Osteoblast (primary cell): ENCODE measurements around the gene EQTN. TPM values are rescaled to one million over a fixed set of nuclear protein-coding genes. Genes with fewer than 3 reads are reported as not detected.
A peak's percentile ranks its signal among the peaks of the same experiment; 100 is the strongest.

Experiments
- DNase-seq: peaks from one replicate; pipeline ENCODE4 v3.0.0; 2011; ENCODE audit warnings: low spot score, mixed read lengths; ENCODE audit not compliant: insufficient read length; ENCODE audit errors: missing footprints
- H2AFZ ChIP-seq: 2 replicates; pipeline ENCODE4 v1.6.0; 2011; ENCODE audit warnings: mild to moderate bottlenecking, low read length
- H3K27ac ChIP-seq: 2 replicates; pipeline ENCODE4 v1.5.1; 2011; ENCODE audit warnings: mild to moderate bottlenecking, low read depth, low read length, moderate library complexity
- H3K27me3 ChIP-seq: 2 replicates; pipeline ENCODE4 v1.6.0; 2012; ENCODE audit warnings: mild to moderate bottlenecking, control low read depth, inconsistent platforms, low read length, moderate library complexity; ENCODE audit not compliant: insufficient read depth
- H3K36me3 ChIP-seq: 2 replicates; pipeline ENCODE4 v1.5.1; 2011; ENCODE audit warnings: mild to moderate bottlenecking, low read length, control low read depth, moderate library complexity; ENCODE audit not compliant: insufficient read depth
- H3K4me1 ChIP-seq: 2 replicates; pipeline ENCODE4 v1.5.1; 2011; ENCODE audit warnings: mild to moderate bottlenecking, low read length, control low read depth, moderate library complexity; ENCODE audit not compliant: insufficient read depth
- H3K4me2 ChIP-seq: 2 replicates; pipeline ENCODE4 v1.6.0; 2011; ENCODE audit warnings: mild to moderate bottlenecking, low read length; ENCODE audit not compliant: insufficient read depth
- H3K4me3 ChIP-seq: fragments of 200-600 bp; sonication (generic); 3 replicates; pipeline ENCODE4 v1.5.1; 2012; ENCODE audit warnings: mild to moderate bottlenecking, low read length, inconsistent platforms; ENCODE audit not compliant: insufficient read depth
- H3K79me2 ChIP-seq: 2 replicates; pipeline ENCODE4 v1.6.0; 2012; ENCODE audit warnings: mild to moderate bottlenecking, low read length, control low read depth, inconsistent platforms; ENCODE audit not compliant: insufficient read depth
- H3K9me3 ChIP-seq: 2 replicates; pipeline ENCODE4 v1.5.1; 2011; ENCODE audit warnings: low read depth, low read length, control low read depth
- H4K20me1 ChIP-seq: 2 replicates; pipeline ENCODE4 v1.6.0; 2012; ENCODE audit warnings: mild to moderate bottlenecking, low read length, control low read depth; ENCODE audit not compliant: insufficient read depth
- total RNA-seq: library from RNA; depleted of rRNA; stranded (reverse); fragments of >200 nt; gene quantifications from 2 replicates; pipeline ENCODE4 v1.2.3, GENCODE V29; 2012
- TF ChIP-seq, protein P1 (sequence below): IDR thresholded peaks from 2 replicates; pipeline ENCODE4 v1.5.1; 2011; ENCODE audit warnings: mild to moderate bottlenecking, low read depth, low read length, moderate library complexity; ENCODE audit errors: extremely low read depth

EQTN gene
- total RNA-seq, result not detected in 2 replicates

DNA sequence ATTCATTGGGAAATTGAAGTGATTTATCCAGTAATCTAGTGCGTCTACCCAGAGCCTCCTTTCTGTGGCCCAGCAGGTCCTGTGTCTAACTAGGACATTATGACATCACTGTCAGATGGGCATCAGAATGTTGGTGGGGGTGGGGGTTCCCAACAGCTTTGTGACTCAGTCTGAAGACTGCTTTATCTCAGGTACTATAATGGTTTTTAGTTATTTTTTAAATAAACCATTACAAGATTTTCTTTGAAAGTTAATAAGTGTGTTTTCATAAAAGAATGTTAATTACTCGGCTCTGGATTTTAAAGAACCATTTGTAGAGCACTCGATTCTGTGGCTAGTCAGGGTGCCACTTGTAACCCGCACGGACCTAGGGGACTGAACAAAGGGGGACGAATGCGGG lies at the start of gene EQTN:
TSS of gene EQTN (minus strand) at position 101 of the 400 bp plus-strand sequence. CDS start at position 6, 95 bp downstream.
- no peaks in the 10 kb centered on the region for H3K9me3 ChIP-seq
- H4K20me1 ChIP-seq, result no peaks in the 10 kb centered on the region
- no peaks in the 10 kb centered on the region for H3K79me2 ChIP-seq
- no peak within 1 kb of the TSS for H3K4me2 ChIP-seq
- H3K4me3 ChIP-seq, result no peak within 1 kb of the TSS
- H2AFZ ChIP-seq, result no peak within 1 kb of the TSS
- no peak within 1 kb of the TSS for H3K27ac ChIP-seq
- TF ChIP-seq, protein P1, sequence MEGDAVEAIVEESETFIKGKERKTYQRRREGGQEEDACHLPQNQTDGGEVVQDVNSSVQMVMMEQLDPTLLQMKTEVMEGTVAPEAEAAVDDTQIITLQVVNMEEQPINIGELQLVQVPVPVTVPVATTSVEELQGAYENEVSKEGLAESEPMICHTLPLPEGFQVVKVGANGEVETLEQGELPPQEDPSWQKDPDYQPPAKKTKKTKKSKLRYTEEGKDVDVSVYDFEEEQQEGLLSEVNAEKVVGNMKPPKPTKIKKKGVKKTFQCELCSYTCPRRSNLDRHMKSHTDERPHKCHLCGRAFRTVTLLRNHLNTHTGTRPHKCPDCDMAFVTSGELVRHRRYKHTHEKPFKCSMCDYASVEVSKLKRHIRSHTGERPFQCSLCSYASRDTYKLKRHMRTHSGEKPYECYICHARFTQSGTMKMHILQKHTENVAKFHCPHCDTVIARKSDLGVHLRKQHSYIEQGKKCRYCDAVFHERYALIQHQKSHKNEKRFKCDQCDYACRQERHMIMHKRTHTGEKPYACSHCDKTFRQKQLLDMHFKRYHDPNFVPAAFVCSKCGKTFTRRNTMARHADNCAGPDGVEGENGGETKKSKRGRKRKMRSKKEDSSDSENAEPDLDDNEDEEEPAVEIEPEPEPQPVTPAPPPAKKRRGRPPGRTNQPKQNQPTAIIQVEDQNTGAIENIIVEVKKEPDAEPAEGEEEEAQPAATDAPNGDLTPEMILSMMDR, result no peak
- peaks cover 10% of the 10 kb centered on the region for H3K27me3 ChIP-seq
- no peaks in the 10 kb centered on the region for H3K4me1 ChIP-seq
- no peak for DNase-seq
- no peaks in the 10 kb centered on the region for H3K36me3 ChIP-seq

DNA sequence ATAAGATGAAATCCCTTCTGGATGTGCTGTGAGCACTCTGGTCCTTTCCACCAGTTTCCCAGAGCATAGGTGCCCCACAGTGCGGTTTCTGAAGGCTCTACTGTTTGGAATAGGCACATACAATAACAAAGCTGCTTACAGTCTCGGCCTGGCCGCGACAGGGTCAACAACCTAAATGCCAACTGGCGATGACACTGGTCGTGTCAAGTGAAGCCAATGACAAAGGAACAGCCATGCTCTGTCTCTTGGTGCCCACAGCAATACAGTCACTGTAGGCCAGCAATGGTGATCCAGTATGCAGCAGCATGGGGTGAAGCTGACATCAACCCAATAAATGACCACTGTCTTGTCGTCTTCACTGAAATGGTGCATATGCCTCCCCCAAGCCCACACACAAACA lies 47.8 kb upstream of the EQTN start:
- H3K79me2 ChIP-seq, result no peaks in the 10 kb centered on the region
- H2AFZ ChIP-seq, result no peak overlapping the region
- H3K27me3 ChIP-seq, result no peaks in the 10 kb centered on the region
- no peak for DNase-seq
- H3K27ac ChIP-seq, result no peak overlapping the region
- H3K4me3 ChIP-seq, result no peak overlapping the region
- TF ChIP-seq, protein P1, result no peak
- H4K20me1 ChIP-seq, result no peaks in the 10 kb centered on the region
- no peak overlapping the region for H3K4me2 ChIP-seq
- H3K4me1 ChIP-seq, result no peaks in the 10 kb centered on the region
- no peaks in the 10 kb centered on the region for H3K9me3 ChIP-seq
- H3K36me3 ChIP-seq, result no peaks in the 10 kb centered on the region

DNA sequence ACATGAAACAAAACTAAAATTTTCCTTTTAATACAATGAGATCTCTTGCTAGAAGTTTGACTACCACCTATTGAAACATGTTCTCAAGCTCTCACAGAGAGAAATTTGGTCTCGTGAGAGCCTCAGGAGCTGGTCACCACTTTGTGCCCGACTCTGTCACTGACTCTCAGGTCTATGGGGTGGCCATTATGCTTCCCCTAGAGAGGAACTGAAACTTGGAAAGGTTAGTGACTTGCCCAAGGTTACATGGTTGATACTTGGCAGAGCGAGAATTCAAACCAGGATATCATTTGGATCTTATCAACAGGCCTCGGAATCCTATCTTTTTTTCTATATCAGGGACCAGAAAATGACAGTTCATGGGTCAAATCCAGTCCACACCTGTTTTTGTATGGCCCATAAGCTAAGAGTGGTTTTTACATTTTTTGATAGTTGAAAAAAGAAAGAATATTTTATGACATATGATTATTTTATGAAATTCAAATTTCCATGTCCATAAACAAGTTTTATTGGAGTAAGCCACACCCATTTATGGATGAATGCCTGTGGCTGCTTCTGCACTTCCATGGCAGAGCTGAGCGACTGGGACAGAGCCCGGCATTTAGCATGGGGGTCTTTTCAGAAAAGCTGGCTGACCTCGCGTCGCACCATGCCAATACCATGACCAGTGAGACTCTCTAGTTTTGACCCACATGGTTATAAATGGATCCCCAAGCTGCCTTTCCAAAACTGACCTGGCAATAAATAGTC lies 44.8 kb upstream of the EQTN start:
- Histone ChIP-seq H3K79me2 (no peaks in the 10 kb centered on the region), H3K36me3 (no peaks in the 10 kb centered on the region), H3K27ac (no peak overlapping the region), H3K4me1 (no peaks in the 10 kb centered on the region), H3K4me2 (no peak overlapping the region), H3K9me3 (no peaks in the 10 kb centered on the region), H3K4me3 (no peak overlapping the region), H4K20me1 (no peaks in the 10 kb centered on the region), H2AFZ (no peak overlapping the region), H3K27me3 (no peaks in the 10 kb centered on the region)
- TF ChIP-seq, protein P1, result no peak
- no peak for DNase-seq

GRCh38 chr9:27340961-27341511 lies 44.1 kb upstream of the EQTN start:
- TF ChIP-seq, protein P1, result no peak
- no peak overlapping the region for H3K4me3 ChIP-seq
- H3K36me3 ChIP-seq, result no peaks in the 10 kb centered on the region
- no peaks in the 10 kb centered on the region for H3K27me3 ChIP-seq
- no peak overlapping the region for H2AFZ ChIP-seq
- no peaks in the 10 kb centered on the region for H3K9me3 ChIP-seq
- no peaks in the 10 kb centered on the region for H3K79me2 ChIP-seq
- no peak overlapping the region for H3K27ac ChIP-seq
- DNase-seq, result peak; percentile 34
- no peaks in the 10 kb centered on the region for H3K4me1 ChIP-seq
- no peaks in the 10 kb centered on the region for H4K20me1 ChIP-seq
- no peak overlapping the region for H3K4me2 ChIP-seq
